Measurements from ENCODE around the gene NSUN5.
"Not testable (repeated sequence)": the region's sequence is repeated elsewhere in the genome, so short reads cannot be mapped to it uniquely, and the experiment has no call there.

Gene NSUN5

DNA sequence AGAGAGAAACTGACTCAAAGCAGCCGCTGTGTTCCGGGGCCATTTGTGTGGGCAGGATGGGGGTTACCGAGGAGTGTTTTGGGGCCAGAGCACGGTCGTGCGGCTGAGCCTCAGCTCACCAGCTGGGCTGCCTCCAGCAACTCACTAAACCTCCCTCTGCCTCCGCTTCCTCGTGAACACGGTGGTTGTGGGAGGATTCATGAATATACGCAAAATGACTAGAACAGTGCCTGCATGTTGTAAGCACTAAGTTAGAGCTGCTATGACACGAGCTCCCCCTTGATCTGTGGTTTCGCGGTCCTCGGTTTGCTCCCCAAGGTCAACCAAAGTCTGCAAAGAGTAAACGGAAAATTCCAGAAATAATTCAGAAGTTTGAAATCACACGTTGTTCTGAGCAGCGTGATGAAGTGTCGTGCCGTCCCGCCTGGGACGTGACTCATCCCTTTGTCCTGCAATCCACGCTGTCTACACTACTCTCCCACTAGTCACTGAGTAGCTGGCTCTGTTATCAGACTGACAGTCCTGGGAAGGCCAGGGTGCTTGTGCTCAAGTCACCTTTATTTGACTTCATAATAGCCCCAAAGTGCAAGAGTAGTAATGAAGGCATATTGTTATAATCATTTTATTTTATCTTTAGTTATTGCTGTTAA is 41.8 kb downstream of the NSUN5 start:
- not testable (repeated sequence) for H3K4me3 Mint-ChIP-seq; H3K36me3 Mint-ChIP-seq; H3K27ac Mint-ChIP-seq; H3K9me3 Mint-ChIP-seq; DNase-seq (ENCODE audit: low spot score in 2 of 2); H3K4me1 Mint-ChIP-seq
- ATAC-seq: peak; percentile 92

DNA sequence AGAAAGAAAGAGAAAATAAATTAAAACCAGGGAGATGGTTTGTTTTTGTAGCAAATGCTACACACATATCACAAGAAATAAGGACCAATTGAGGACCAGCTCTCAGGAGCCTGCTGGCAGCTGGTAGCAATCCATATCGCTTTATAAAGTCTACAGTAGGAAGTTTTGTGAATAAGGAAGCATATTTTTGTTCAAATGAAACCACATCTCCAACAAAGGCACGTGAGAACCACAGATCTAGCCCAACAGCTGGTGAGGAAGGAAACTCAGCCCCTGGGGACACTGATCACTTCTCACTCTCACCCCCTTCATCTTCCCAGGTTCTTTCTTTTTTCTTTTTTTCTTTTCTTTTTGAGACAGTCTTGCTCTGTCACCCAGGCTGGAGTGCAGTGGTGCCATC is 46.2 kb downstream of the NSUN5 start:
- not testable (repeated sequence) for H3K27ac Mint-ChIP-seq; ATAC-seq; H3K36me3 Mint-ChIP-seq; H3K4me1 Mint-ChIP-seq; H3K9me3 Mint-ChIP-seq; DNase-seq (ENCODE audit: low spot score in 2 of 2); H3K4me3 Mint-ChIP-seq

All from stimulated activated effector memory CD8-positive, alpha-beta T cell treated with anti-CD3 and anti-CD28 coated beads, Interleukin-12 subunit alpha, Interleukin-12 subunit beta, amount 100 ng/mL, for 72 hours (primary cell).